HG03432 (cell line): ENCODE results near the gene KIF5C.

Experiments used
- ATAC-seq: cut with Tn5 transposase; IDR thresholded peaks from one replicate; pipeline ENCODE4 v1.9.1; 2021; ENCODE audit warnings: mild to moderate bottlenecking, moderate library complexity; ENCODE audit not compliant: unreplicated experiment

The KIF5C gene

GRCh38 chr2:148922776-148923475, 47.9 kb downstream of the KIF5C start:
- ATAC-seq = no peak

GRCh38 chr2:148924514-148925178, 49.6 kb downstream of the KIF5C start:
- no peak for ATAC-seq

GRCh38 chr2:148926291-148926961, 51.4 kb downstream of the KIF5C start:
- ATAC-seq = peak; percentile 88

- ATAC-seq = peak; percentile 79
These were observed 52.0 kb downstream of the KIF5C start for GRCh38 chr2:148926981-148927401.

- no peak for ATAC-seq
These were observed 53.4 kb downstream of the KIF5C start for GRCh38 chr2:148928395-148928794.

GRCh38 chr2:148930046-148930775, 55.2 kb downstream of the KIF5C start:
- ATAC-seq = no peak

GRCh38 chr2:148932536-148932935, 57.5 kb downstream of the KIF5C start:
- no peak for ATAC-seq

- ATAC-seq = no peak
These were observed 58.4 kb downstream of the KIF5C start for GRCh38 chr2:148933456-148933855.

GRCh38 chr2:148935791-148936190, 60.8 kb downstream of the KIF5C start:
- ATAC-seq = no peak

- no peak for ATAC-seq
These were observed 61.9 kb downstream of the KIF5C start for GRCh38 chr2:148936857-148937450.

- no peak for ATAC-seq
These were observed 64.2 kb downstream of the KIF5C start for GRCh38 chr2:148939271-148939670.

- ATAC-seq = no peak
These were observed 68.1 kb downstream of the KIF5C start for GRCh38 chr2:148943097-148943496.

- no peak for ATAC-seq
These were observed 69.5 kb downstream of the KIF5C start for GRCh38 chr2:148944536-148944935.

GRCh38 chr2:148947299-148947698, 72.3 kb downstream of the KIF5C start:
- ATAC-seq = no peak

GRCh38 chr2:148948868-148949267, 73.8 kb downstream of the KIF5C start:
- no peak for ATAC-seq

- ATAC-seq = no peak
These were observed 74.3 kb downstream of the KIF5C start for GRCh38 chr2:148949348-148949747.

GRCh38 chr2:148952621-148953020, 77.6 kb downstream of the KIF5C start:
- ATAC-seq = no peak

- no peak for ATAC-seq
These were observed 78.4 kb downstream of the KIF5C start for GRCh38 chr2:148953426-148953825.

GRCh38 chr2:148954536-148954935, 79.5 kb downstream of the KIF5C start:
- no peak for ATAC-seq

GRCh38 chr2:148955798-148956197, 80.8 kb downstream of the KIF5C start:
- ATAC-seq = no peak

GRCh38 chr2:148957023-148957422, 82.0 kb downstream of the KIF5C start:
- no peak for ATAC-seq
